ENCODE measurements around the gene ZMYM5.
"Not testable (repeated sequence)": the region's sequence is repeated elsewhere in the genome, so short reads cannot be mapped to it uniquely, and the experiment has no call there.

The ZMYM5 gene
- 65.9 to 74.8 reads per million in 2 donors for total RNA-seq

- DNase-seq = peak; percentile 94
Observed at GRCh38 chr13:19863323-19864023, at the start of gene ZMYM5. TSS of gene ZMYM5 (minus strand) at chr13:19863649. CDS start at chr13:19852180, 11,469 bp downstream.

- no peak for DNase-seq
Observed at GRCh38 chr13:19910336-19911072, 47.1 kb upstream of the ZMYM5 start.

GRCh38 chr13:19908350-19908986, 45.0 kb upstream of the ZMYM5 start:
- DNase-seq = no peak

- not testable (repeated sequence) for DNase-seq
Observed at GRCh38 chr13:19905487-19906195, 42.2 kb upstream of the ZMYM5 start.

- DNase-seq = no peak
Observed at GRCh38 chr13:19890030-19890429, 26.6 kb upstream of the ZMYM5 start.

- no peak for DNase-seq
Observed at GRCh38 chr13:19888799-19889198, 25.4 kb upstream of the ZMYM5 start.

- DNase-seq = no peak
Observed at GRCh38 chr13:19882231-19882630, 18.8 kb upstream of the ZMYM5 start.

- DNase-seq = no peak
Observed at GRCh38 chr13:19881641-19882040, 18.2 kb upstream of the ZMYM5 start.

GRCh38 chr13:19864746-19865309, 1.4 kb upstream of the ZMYM5 start:
- DNase-seq = no peak

GRCh38 chr13:19864024-19864745, 736 bp upstream of the ZMYM5 start:
- DNase-seq = peak; percentile 58

GRCh38 chr13:19862481-19863313, 752 bp downstream of the ZMYM5 start:
- peak; percentile 24 for DNase-seq

GRCh38 chr13:19861762-19862161, 1.7 kb downstream of the ZMYM5 start:
- no peak for DNase-seq

GRCh38 chr13:19860884-19861655, 2.4 kb downstream of the ZMYM5 start:
- DNase-seq = no peak

- DNase-seq = not testable (repeated sequence)
Observed at GRCh38 chr13:19857637-19858036, 5.8 kb downstream of the ZMYM5 start.

- no peak for DNase-seq
Observed at GRCh38 chr13:19852766-19853165, 10.7 kb downstream of the ZMYM5 start.

- no peak for DNase-seq
Observed at GRCh38 chr13:19845758-19846157, 17.7 kb downstream of the ZMYM5 start.

GRCh38 chr13:19838865-19839275, 24.6 kb downstream of the ZMYM5 start:
- DNase-seq = no peak

- no peak for DNase-seq
Observed at GRCh38 chr13:19836472-19836871, 27.0 kb downstream of the ZMYM5 start.

- DNase-seq = no peak
Observed at GRCh38 chr13:19834704-19835103, 28.7 kb downstream of the ZMYM5 start.

- DNase-seq = no peak
Observed at GRCh38 chr13:19822673-19823072, 40.8 kb downstream of the ZMYM5 start.
